Neural progenitor cell (in vitro differentiated cells): ENCODE measurements around the gene MAGI3.

Source experiments
- CTCF ChIP-seq: fragments of 200-600 bp; sonication (generic); IDR thresholded peaks from 2 replicates; pipeline ENCODE4 v1.5.1; 2017; ENCODE audit warnings: antibody characterized with exemption, mild to moderate bottlenecking
- EZH2 ChIP-seq: fragments of 200-600 bp; sonication (generic); IDR thresholded peaks from 2 replicates; pipeline ENCODE4 v1.6.1; 2017; ENCODE audit warnings: antibody characterized with exemption, mild to moderate bottlenecking, moderate library complexity
- EZH2phosphoT487 ChIP-seq: fragments of 200-600 bp; sonication (generic); IDR thresholded peaks from 2 replicates; pipeline ENCODE4 v1.6.1; 2017; ENCODE audit warnings: antibody characterized with exemption

DNA sequence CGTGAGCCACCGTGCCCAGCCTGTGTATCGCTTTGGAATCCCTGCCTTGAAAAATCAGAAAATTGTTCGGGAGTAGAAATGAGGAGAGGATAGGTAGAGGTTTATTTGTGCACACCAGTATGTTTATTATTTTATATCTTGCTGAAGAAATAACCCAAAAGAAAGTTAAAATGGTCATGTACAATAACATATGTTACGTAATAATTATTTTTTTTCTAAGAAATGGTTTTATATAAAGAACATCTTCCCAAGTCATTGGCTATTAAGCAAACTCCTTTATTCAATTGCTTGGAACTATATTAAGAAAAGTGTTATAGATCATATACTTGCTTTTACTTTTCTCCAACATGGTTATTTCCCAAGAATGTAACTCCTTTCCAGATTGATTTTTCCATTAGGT is 197.2 kb downstream of the MAGI3 start:
- TF ChIP-seq EZH2 (no peak), CTCF (no peak), EZH2phosphoT487 (no peak)
